Activated CD4-positive, CD25-positive, alpha-beta regulatory T cell treated with anti-CD3 and anti-CD28 coated beads, Interleukin-2, amount 50 U/mL, for 24 hours (primary cell): Measurements from ENCODE around the gene NPSR1.
A peak's percentile ranks its signal among the peaks of the same experiment; 100 is the strongest.
"Not testable (repeated sequence)": the region's sequence is repeated elsewhere in the genome, so short reads cannot be mapped to it uniquely, and the experiment has no call there.

ENCODE experiments used
- ATAC-seq, 2 donors: fragments of 150-1000 bp; cut with Tn5 transposase; one replicate each; pipeline ENCODE4 v1.10.0; 2021; ENCODE audit warnings: mild to moderate bottlenecking in 1 of 2, moderate library complexity in 1 of 2

Gene NPSR1

GRCh38 chr7:34657632-34658268 lies at the start of gene NPSR1:
Gene NPSR1, plus strand, starts transcription at chr7:34658218. Its CDS starts 195 bp downstream, at chr7:34658413.
- no peak for ATAC-seq

GRCh38 chr7:34612661-34613060 lies 45.4 kb upstream of the NPSR1 start:
- ATAC-seq, result no peak

GRCh38 chr7:34620425-34620824 lies 37.6 kb upstream of the NPSR1 start:
- ATAC-seq, result no peak

- ATAC-seq, result no peak
Measured at GRCh38 chr7:34622182-34622581, 35.8 kb upstream of the NPSR1 start.

- no peak for ATAC-seq
Measured at GRCh38 chr7:34622771-34623250, 35.2 kb upstream of the NPSR1 start.

- ATAC-seq, result not testable (repeated sequence)
Measured at GRCh38 chr7:34628618-34629017, 29.4 kb upstream of the NPSR1 start.

GRCh38 chr7:34652809-34653208 lies 5.2 kb upstream of the NPSR1 start:
- ATAC-seq, result no peak

- ATAC-seq, result no peak
Measured at GRCh38 chr7:34653787-34654186, 4.2 kb upstream of the NPSR1 start.

GRCh38 chr7:34655384-34655783 lies 2.6 kb upstream of the NPSR1 start:
- ATAC-seq, result no peak

GRCh38 chr7:34656041-34656440 lies 2.0 kb upstream of the NPSR1 start:
- ATAC-seq, result no peak

- no peak for ATAC-seq
Measured at GRCh38 chr7:34659472-34660075, 1.6 kb downstream of the NPSR1 start.

- ATAC-seq, result no peak
Measured at GRCh38 chr7:34662058-34662708, 4.2 kb downstream of the NPSR1 start.

GRCh38 chr7:34664755-34665154 lies 6.7 kb downstream of the NPSR1 start:
- ATAC-seq, result no peak

GRCh38 chr7:34672430-34672829 lies 14.4 kb downstream of the NPSR1 start:
- no peak for ATAC-seq

GRCh38 chr7:34673066-34673465 lies 15.0 kb downstream of the NPSR1 start:
- no peak for ATAC-seq

- no peak for ATAC-seq
Measured at GRCh38 chr7:34675749-34676374, 17.8 kb downstream of the NPSR1 start.

GRCh38 chr7:34677491-34677890 lies 19.5 kb downstream of the NPSR1 start:
- ATAC-seq, result no peak

GRCh38 chr7:34687529-34687928 lies 29.5 kb downstream of the NPSR1 start:
- ATAC-seq, result no peak

GRCh38 chr7:34696415-34696814 lies 38.4 kb downstream of the NPSR1 start:
- ATAC-seq, result no peak

- ATAC-seq, result no peak
Measured at GRCh38 chr7:34709771-34710170, 51.8 kb downstream of the NPSR1 start.

GRCh38 chr7:34718867-34719266 lies 60.8 kb downstream of the NPSR1 start:
- ATAC-seq, result peak; percentile 57 to 80

- ATAC-seq, result no peak
Measured at GRCh38 chr7:34719636-34720035, 61.6 kb downstream of the NPSR1 start.

GRCh38 chr7:34720289-34720688 lies 62.3 kb downstream of the NPSR1 start:
- no peak for ATAC-seq

GRCh38 chr7:34723338-34723737 lies 65.3 kb downstream of the NPSR1 start:
- ATAC-seq, result no peak
